ENCODE results near the gene DNAAF5.

The DNAAF5 gene

GRCh38 chr7:834277-834676 lies 107.8 kb downstream of the DNAAF5 start:
- no peak for TF ChIP-seq RAD21 (IDR thresholded peaks at IDR 0.05; ENCODE audit: low read depth)
- TF ChIP-seq, protein P1, sequence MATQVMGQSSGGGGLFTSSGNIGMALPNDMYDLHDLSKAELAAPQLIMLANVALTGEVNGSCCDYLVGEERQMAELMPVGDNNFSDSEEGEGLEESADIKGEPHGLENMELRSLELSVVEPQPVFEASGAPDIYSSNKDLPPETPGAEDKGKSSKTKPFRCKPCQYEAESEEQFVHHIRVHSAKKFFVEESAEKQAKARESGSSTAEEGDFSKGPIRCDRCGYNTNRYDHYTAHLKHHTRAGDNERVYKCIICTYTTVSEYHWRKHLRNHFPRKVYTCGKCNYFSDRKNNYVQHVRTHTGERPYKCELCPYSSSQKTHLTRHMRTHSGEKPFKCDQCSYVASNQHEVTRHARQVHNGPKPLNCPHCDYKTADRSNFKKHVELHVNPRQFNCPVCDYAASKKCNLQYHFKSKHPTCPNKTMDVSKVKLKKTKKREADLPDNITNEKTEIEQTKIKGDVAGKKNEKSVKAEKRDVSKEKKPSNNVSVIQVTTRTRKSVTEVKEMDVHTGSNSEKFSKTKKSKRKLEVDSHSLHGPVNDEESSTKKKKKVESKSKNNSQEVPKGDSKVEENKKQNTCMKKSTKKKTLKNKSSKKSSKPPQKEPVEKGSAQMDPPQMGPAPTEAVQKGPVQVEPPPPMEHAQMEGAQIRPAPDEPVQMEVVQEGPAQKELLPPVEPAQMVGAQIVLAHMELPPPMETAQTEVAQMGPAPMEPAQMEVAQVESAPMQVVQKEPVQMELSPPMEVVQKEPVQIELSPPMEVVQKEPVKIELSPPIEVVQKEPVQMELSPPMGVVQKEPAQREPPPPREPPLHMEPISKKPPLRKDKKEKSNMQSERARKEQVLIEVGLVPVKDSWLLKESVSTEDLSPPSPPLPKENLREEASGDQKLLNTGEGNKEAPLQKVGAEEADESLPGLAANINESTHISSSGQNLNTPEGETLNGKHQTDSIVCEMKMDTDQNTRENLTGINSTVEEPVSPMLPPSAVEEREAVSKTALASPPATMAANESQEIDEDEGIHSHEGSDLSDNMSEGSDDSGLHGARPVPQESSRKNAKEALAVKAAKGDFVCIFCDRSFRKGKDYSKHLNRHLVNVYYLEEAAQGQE (IDR thresholded peaks at IDR 0.05; ENCODE audit: low read depth) = no peak
- TF ChIP-seq NFIC (IDR thresholded peaks at IDR 0.05) = no peak
- TF ChIP-seq FOXM1 (IDR thresholded peaks at IDR 0.05; ENCODE audit: borderline replicate concordance, low read depth) = no peak
- no peak for TF ChIP-seq ZBTB7A (IDR thresholded peaks at IDR 0.05; ENCODE audit: low read depth)
- TF ChIP-seq TEAD4 (IDR thresholded peaks at IDR 0.05) = no peak
- TF ChIP-seq TCF12 (IDR thresholded peaks at IDR 0.05; ENCODE audit: low read depth) = no peak
- no peak for TF ChIP-seq YY1 (IDR thresholded peaks at IDR 0.05; ENCODE audit: low read depth)

DNA sequence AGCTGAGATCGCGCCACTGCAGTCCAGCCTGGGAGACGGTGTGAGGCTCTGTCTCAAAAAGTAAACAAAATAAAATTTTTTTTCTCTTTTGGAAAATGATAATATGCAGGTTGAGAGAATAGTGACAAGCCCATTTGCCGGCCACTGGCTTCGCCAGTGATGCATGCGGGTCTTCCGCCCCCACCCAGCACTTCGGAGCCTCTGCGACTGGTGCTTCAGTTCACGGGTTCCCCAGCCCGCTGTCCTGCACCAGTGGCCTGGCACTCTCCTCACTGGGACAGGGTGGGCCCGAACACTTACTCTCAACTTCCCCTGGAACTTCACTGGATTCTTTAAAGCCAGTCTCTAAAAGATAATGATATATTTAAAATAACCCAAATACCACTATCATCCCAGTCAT lies 108.5 kb downstream of the DNAAF5 start:
- TF ChIP-seq TAF1 (IDR thresholded peaks at IDR 0.05; ENCODE audit: low read depth) = no peak
- TF ChIP-seq, protein P1 (IDR thresholded peaks at IDR 0.05; ENCODE audit: low read depth) = no peak
- TF ChIP-seq EGR1 (IDR thresholded peaks at IDR 0.05) = no peak
- TF ChIP-seq FOXM1 (IDR thresholded peaks at IDR 0.05; ENCODE audit: borderline replicate concordance, low read depth) = no peak
- TF ChIP-seq YY1 (IDR thresholded peaks at IDR 0.05; ENCODE audit: low read depth) = no peak
- no peak for TF ChIP-seq CEBPB (IDR thresholded peaks at IDR 0.05)
- TF ChIP-seq RAD21 (IDR thresholded peaks at IDR 0.05; ENCODE audit: low read depth) = no peak
- no peak for TF ChIP-seq EP300 (IDR thresholded peaks at IDR 0.05; ENCODE audit: borderline replicate concordance)
- TF ChIP-seq, protein P2, sequence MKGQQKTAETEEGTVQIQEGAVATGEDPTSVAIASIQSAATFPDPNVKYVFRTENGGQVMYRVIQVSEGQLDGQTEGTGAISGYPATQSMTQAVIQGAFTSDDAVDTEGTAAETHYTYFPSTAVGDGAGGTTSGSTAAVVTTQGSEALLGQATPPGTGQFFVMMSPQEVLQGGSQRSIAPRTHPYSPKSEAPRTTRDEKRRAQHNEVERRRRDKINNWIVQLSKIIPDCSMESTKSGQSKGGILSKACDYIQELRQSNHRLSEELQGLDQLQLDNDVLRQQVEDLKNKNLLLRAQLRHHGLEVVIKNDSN (IDR thresholded peaks at IDR 0.05) = no peak
- TF ChIP-seq CREB1 (IDR thresholded peaks at IDR 0.05; ENCODE audit: low read depth) = no peak
- TF ChIP-seq ZBTB7A (IDR thresholded peaks at IDR 0.05; ENCODE audit: low read depth) = no peak
- TF ChIP-seq TCF12 (IDR thresholded peaks at IDR 0.05; ENCODE audit: low read depth) = no peak
- TF ChIP-seq, protein P3, sequence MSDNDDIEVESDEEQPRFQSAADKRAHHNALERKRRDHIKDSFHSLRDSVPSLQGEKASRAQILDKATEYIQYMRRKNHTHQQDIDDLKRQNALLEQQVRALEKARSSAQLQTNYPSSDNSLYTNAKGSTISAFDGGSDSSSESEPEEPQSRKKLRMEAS (IDR thresholded peaks at IDR 0.05) = no peak
- TF ChIP-seq NFIC (IDR thresholded peaks at IDR 0.05) = no peak
- no peak for TF ChIP-seq TEAD4 (IDR thresholded peaks at IDR 0.05)

DNA sequence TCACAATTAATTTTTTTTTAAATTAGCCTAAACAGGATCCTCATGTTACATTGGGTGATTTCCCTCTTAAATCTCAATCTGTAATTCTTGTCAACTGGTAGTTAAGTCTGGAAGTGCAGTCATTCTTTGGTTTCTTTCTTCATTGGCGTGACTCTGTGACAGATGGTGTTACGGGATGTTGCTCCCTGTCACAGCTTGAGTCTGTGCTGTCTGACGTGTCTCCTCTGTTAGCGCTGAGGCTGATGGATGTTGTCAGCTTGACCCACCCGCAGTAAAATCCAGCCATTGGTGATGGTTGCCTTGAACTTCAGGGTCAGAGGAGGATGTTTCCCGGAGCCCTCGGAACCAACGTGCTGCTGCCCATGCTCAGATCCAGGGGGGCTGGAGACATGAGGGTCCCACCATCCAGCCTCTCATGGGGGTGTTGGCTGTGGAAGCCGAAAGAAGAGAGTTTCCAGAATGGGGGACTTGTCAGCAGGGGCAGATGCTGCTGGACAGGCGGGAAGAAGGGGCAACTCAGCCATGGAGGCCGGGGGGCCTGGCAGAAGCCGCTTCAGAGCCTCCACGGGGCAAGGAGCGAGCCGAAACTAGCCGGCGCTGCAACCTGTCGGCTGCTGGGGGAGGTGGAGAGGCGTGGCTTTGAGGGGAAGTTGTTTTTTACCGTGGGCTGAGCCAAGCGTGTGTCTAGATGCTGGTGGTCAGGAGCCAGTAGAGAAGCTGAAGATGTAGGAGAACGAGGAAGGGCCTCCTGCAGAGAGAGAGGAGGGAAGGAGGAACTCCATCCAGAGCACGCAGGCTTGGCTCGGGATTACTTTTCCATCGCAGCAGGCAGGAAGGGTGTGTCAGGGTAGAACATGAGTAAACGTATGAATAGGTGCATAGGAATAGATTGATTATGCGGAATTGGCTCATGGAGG lies 109.2 kb downstream of the DNAAF5 start:
- no peak for TF ChIP-seq TEAD4 (IDR thresholded peaks at IDR 0.05)
- TF ChIP-seq YY1 (IDR thresholded peaks at IDR 0.05; ENCODE audit: low read depth) = no peak
- no peak for TF ChIP-seq EP300 (IDR thresholded peaks at IDR 0.05; ENCODE audit: borderline replicate concordance)
- TF ChIP-seq FOXM1 (IDR thresholded peaks at IDR 0.05; ENCODE audit: borderline replicate concordance, low read depth) = no peak
- TF ChIP-seq TAF1 (IDR thresholded peaks at IDR 0.05; ENCODE audit: low read depth) = no peak
- no peak for TF ChIP-seq CREB1 (IDR thresholded peaks at IDR 0.05; ENCODE audit: low read depth)
- no peak for TF ChIP-seq TCF12 (IDR thresholded peaks at IDR 0.05; ENCODE audit: low read depth)
